ENCODE data around the gene CDH8.

CDH8 gene, protein sequence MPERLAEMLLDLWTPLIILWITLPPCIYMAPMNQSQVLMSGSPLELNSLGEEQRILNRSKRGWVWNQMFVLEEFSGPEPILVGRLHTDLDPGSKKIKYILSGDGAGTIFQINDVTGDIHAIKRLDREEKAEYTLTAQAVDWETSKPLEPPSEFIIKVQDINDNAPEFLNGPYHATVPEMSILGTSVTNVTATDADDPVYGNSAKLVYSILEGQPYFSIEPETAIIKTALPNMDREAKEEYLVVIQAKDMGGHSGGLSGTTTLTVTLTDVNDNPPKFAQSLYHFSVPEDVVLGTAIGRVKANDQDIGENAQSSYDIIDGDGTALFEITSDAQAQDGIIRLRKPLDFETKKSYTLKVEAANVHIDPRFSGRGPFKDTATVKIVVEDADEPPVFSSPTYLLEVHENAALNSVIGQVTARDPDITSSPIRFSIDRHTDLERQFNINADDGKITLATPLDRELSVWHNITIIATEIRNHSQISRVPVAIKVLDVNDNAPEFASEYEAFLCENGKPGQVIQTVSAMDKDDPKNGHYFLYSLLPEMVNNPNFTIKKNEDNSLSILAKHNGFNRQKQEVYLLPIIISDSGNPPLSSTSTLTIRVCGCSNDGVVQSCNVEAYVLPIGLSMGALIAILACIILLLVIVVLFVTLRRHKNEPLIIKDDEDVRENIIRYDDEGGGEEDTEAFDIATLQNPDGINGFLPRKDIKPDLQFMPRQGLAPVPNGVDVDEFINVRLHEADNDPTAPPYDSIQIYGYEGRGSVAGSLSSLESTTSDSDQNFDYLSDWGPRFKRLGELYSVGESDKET

GRCh38 chr16:62036101-62036801, at the start of gene CDH8:
TSS of gene CDH8 (minus strand) at chr16:62036438. CDS start at chr16:62021403, 15,035 bp downstream.
- Histone ChIP-seq H3K9ac (ENCODE audit: low read depth in 1 of 2, low read length in 2 of 2) (no peak within 1 kb of the TSS), H3K4me3 (ENCODE audit: low read length in 2 of 2) (no peak within 1 kb of the TSS), H3K9me3 (ENCODE audit: control insufficient read depth in 2 of 2, low read length in 2 of 2) (no peaks in the 10 kb centered on the region), H3K27ac (ENCODE audit: low read depth in 2 of 2, low read length in 2 of 2) (no peak within 1 kb of the TSS), H3K36me3 (ENCODE audit: control insufficient read depth in 2 of 2, insufficient read depth in 2 of 2, low read length in 2 of 2) (no peaks in the 10 kb centered on the region), H3K27me3 (ENCODE audit: control insufficient read depth in 2 of 2, insufficient read depth in 2 of 2, low read length in 2 of 2) (no peaks in the 10 kb centered on the region), H3K4me1 (ENCODE audit: control insufficient read depth in 2 of 2, insufficient read depth in 2 of 2, low read length in 2 of 2) (no peaks in the 10 kb centered on the region)

GRCh38 chr16:62079236-62079635, 43.0 kb upstream of the CDH8 start:
- H3K9me3 ChIP-seq (ENCODE audit: control insufficient read depth in 2 of 2, low read length in 2 of 2): peaks cover 0 to 2% of the 10 kb centered on the region in 2 donors
- no peak overlapping the region for H3K4me3 ChIP-seq (ENCODE audit: low read length in 2 of 2)
- no peak overlapping the region for H3K27ac ChIP-seq (ENCODE audit: low read depth in 2 of 2, low read length in 2 of 2)
- no peaks in the 10 kb centered on the region for H3K36me3 ChIP-seq (ENCODE audit: control insufficient read depth in 2 of 2, insufficient read depth in 2 of 2, low read length in 2 of 2)
- no peak overlapping the region for H3K9ac ChIP-seq (ENCODE audit: low read depth in 1 of 2, low read length in 2 of 2)
- H3K4me1 ChIP-seq (ENCODE audit: control insufficient read depth in 2 of 2, insufficient read depth in 2 of 2, low read length in 2 of 2): no peaks in the 10 kb centered on the region
- no peaks in the 10 kb centered on the region for H3K27me3 ChIP-seq (ENCODE audit: control insufficient read depth in 2 of 2, insufficient read depth in 2 of 2, low read length in 2 of 2)

DNA sequence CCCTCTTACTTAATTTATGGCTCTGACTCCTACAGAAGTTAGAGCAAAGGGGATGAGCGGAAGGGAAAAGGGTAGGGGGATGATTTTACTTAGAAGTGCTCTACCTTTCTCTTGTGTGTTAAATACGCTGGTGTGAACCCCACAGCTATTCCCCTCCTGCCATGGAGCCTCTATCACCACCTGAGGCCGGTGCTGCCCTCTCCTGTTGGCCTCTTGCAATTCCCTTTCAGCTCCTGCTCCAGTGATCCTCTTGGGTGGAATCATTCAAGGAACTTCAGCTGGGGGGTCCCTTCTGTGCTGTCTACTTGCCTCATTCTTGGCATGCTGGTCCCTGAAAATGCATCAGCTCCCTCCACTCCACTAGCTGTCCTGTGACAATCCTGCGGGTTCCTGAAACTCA, 41.8 kb upstream of the CDH8 start:
- no peak overlapping the region for H3K27ac ChIP-seq (ENCODE audit: low read depth in 2 of 2, low read length in 2 of 2)
- no peaks in the 10 kb centered on the region for H3K4me1 ChIP-seq (ENCODE audit: control insufficient read depth in 2 of 2, insufficient read depth in 2 of 2, low read length in 2 of 2)
- no peak overlapping the region for H3K9ac ChIP-seq (ENCODE audit: low read depth in 1 of 2, low read length in 2 of 2)
- peaks cover 0 to 2% of the 10 kb centered on the region in 2 donors for H3K9me3 ChIP-seq (ENCODE audit: control insufficient read depth in 2 of 2, low read length in 2 of 2)
- no peaks in the 10 kb centered on the region for H3K36me3 ChIP-seq (ENCODE audit: control insufficient read depth in 2 of 2, insufficient read depth in 2 of 2, low read length in 2 of 2)
- H3K27me3 ChIP-seq (ENCODE audit: control insufficient read depth in 2 of 2, insufficient read depth in 2 of 2, low read length in 2 of 2): no peaks in the 10 kb centered on the region
- no peak overlapping the region for H3K4me3 ChIP-seq (ENCODE audit: low read length in 2 of 2)

- Histone ChIP-seq H3K4me3 (ENCODE audit: low read length in 2 of 2) (no peak overlapping the region), H3K9me3 (ENCODE audit: control insufficient read depth in 2 of 2, low read length in 2 of 2) (peaks cover 0 to 2% of the 10 kb centered on the region in 2 donors), H3K36me3 (ENCODE audit: control insufficient read depth in 2 of 2, insufficient read depth in 2 of 2, low read length in 2 of 2) (no peaks in the 10 kb centered on the region), H3K27ac (ENCODE audit: low read depth in 2 of 2, low read length in 2 of 2) (no peak overlapping the region), H3K9ac (ENCODE audit: low read depth in 1 of 2, low read length in 2 of 2) (no peak overlapping the region), H3K27me3 (ENCODE audit: control insufficient read depth in 2 of 2, insufficient read depth in 2 of 2, low read length in 2 of 2) (no peaks in the 10 kb centered on the region), H3K4me1 (ENCODE audit: control insufficient read depth in 2 of 2, insufficient read depth in 2 of 2, low read length in 2 of 2) (no peaks in the 10 kb centered on the region)
Measured at GRCh38 chr16:62076886-62077285, 40.6 kb upstream of the CDH8 start.

DNA sequence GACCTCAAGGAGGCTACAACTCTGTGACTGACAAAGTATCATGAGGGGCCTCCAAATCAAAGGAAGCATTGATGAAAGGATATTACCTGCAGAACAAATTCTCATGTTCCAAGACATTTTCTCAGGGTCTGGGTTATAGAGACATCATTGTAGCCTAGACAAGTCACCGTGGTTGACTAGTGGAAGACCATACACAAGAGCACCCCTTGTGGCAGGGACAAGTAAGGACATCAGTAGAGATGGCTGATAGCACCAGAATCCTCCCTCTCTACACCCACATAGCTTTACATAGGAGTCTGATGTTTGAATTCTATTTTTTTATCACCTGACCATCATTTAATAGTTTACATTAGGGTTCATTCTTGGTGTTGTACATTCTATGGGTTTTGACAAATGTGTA, 32.5 kb upstream of the CDH8 start:
- no peak overlapping the region for H3K27ac ChIP-seq (ENCODE audit: low read depth in 2 of 2, low read length in 2 of 2)
- no peak overlapping the region for H3K4me3 ChIP-seq (ENCODE audit: low read length in 2 of 2)
- no peaks in the 10 kb centered on the region for H3K27me3 ChIP-seq (ENCODE audit: control insufficient read depth in 2 of 2, insufficient read depth in 2 of 2, low read length in 2 of 2)
- no peak overlapping the region for H3K9ac ChIP-seq (ENCODE audit: low read depth in 1 of 2, low read length in 2 of 2)
- H3K4me1 ChIP-seq (ENCODE audit: control insufficient read depth in 2 of 2, insufficient read depth in 2 of 2, low read length in 2 of 2): no peaks in the 10 kb centered on the region
- no peaks in the 10 kb centered on the region for H3K36me3 ChIP-seq (ENCODE audit: control insufficient read depth in 2 of 2, insufficient read depth in 2 of 2, low read length in 2 of 2)
- no peaks in the 10 kb centered on the region for H3K9me3 ChIP-seq (ENCODE audit: control insufficient read depth in 2 of 2, low read length in 2 of 2)

DNA sequence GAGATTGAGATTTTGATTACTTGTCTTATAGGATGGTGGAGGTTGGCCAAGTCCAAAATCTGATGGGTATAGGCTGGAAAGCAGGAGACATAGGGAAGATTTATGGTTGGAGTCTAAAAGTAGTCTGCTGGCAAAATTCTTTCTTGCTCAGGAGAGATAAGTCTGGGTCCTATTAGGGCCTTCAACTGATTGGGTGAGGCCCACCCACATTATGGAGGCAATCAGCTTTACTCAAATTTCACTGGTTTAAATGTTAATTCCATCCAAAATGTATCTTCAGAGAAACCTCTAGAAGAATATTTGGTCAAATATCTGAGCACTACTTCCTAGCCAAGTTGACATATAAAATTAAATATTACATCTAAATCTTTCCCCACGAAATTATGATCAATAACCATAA, 31.7 kb upstream of the CDH8 start:
- Histone ChIP-seq H3K27ac (ENCODE audit: low read depth in 2 of 2, low read length in 2 of 2) (no peak overlapping the region), H3K27me3 (ENCODE audit: control insufficient read depth in 2 of 2, insufficient read depth in 2 of 2, low read length in 2 of 2) (no peaks in the 10 kb centered on the region), H3K9me3 (ENCODE audit: control insufficient read depth in 2 of 2, low read length in 2 of 2) (no peaks in the 10 kb centered on the region), H3K4me3 (ENCODE audit: low read length in 2 of 2) (no peak overlapping the region), H3K9ac (ENCODE audit: low read depth in 1 of 2, low read length in 2 of 2) (no peak overlapping the region), H3K4me1 (ENCODE audit: control insufficient read depth in 2 of 2, insufficient read depth in 2 of 2, low read length in 2 of 2) (no peaks in the 10 kb centered on the region), H3K36me3 (ENCODE audit: control insufficient read depth in 2 of 2, insufficient read depth in 2 of 2, low read length in 2 of 2) (no peaks in the 10 kb centered on the region)

GRCh38 chr16:62067182-62067581, 30.9 kb upstream of the CDH8 start:
- no peak overlapping the region for H3K27ac ChIP-seq (ENCODE audit: low read depth in 2 of 2, low read length in 2 of 2)
- H3K9me3 ChIP-seq (ENCODE audit: control insufficient read depth in 2 of 2, low read length in 2 of 2): no peaks in the 10 kb centered on the region
- no peaks in the 10 kb centered on the region for H3K4me1 ChIP-seq (ENCODE audit: control insufficient read depth in 2 of 2, insufficient read depth in 2 of 2, low read length in 2 of 2)
- H3K9ac ChIP-seq (ENCODE audit: low read depth in 1 of 2, low read length in 2 of 2): no peak overlapping the region
- H3K27me3 ChIP-seq (ENCODE audit: control insufficient read depth in 2 of 2, insufficient read depth in 2 of 2, low read length in 2 of 2): no peaks in the 10 kb centered on the region
- H3K36me3 ChIP-seq (ENCODE audit: control insufficient read depth in 2 of 2, insufficient read depth in 2 of 2, low read length in 2 of 2): no peaks in the 10 kb centered on the region
- H3K4me3 ChIP-seq (ENCODE audit: low read length in 2 of 2): no peak overlapping the region

GRCh38 chr16:62066747-62067146, 30.5 kb upstream of the CDH8 start:
- Histone ChIP-seq H3K9me3 (ENCODE audit: control insufficient read depth in 2 of 2, low read length in 2 of 2) (no peaks in the 10 kb centered on the region), H3K27me3 (ENCODE audit: control insufficient read depth in 2 of 2, insufficient read depth in 2 of 2, low read length in 2 of 2) (no peaks in the 10 kb centered on the region), H3K27ac (ENCODE audit: low read depth in 2 of 2, low read length in 2 of 2) (no peak overlapping the region), H3K9ac (ENCODE audit: low read depth in 1 of 2, low read length in 2 of 2) (no peak overlapping the region), H3K4me1 (ENCODE audit: control insufficient read depth in 2 of 2, insufficient read depth in 2 of 2, low read length in 2 of 2) (no peaks in the 10 kb centered on the region), H3K4me3 (ENCODE audit: low read length in 2 of 2) (no peak overlapping the region), H3K36me3 (ENCODE audit: control insufficient read depth in 2 of 2, insufficient read depth in 2 of 2, low read length in 2 of 2) (no peaks in the 10 kb centered on the region)

DNA sequence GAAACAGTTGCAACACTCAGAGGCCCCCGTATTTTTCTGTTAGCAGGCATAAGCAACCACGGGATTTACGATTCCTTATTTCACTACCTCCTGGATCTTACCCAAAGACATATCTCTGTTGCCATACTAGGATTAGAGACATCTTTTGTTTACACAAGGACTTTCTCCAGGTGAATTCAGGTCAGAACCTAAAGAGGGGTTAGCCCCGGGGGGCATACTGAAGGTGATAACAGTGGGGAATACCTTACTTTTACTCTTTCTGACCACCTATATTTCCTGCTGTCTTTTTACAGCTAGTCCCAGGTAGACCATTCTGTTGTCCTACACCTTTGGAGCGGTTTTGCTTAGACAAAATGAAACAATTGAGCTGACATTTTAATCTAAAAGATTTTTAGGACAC, 27.9 kb upstream of the CDH8 start:
- H3K27me3 ChIP-seq (ENCODE audit: control insufficient read depth in 2 of 2, insufficient read depth in 2 of 2, low read length in 2 of 2): no peaks in the 10 kb centered on the region
- no peaks in the 10 kb centered on the region for H3K4me1 ChIP-seq (ENCODE audit: control insufficient read depth in 2 of 2, insufficient read depth in 2 of 2, low read length in 2 of 2)

GRCh38 chr16:62060089-62060488, 23.9 kb upstream of the CDH8 start:
- Histone ChIP-seq H3K9me3 (ENCODE audit: control insufficient read depth in 2 of 2, low read length in 2 of 2) (no peaks in the 10 kb centered on the region), H3K4me1 (ENCODE audit: control insufficient read depth in 2 of 2, insufficient read depth in 2 of 2, low read length in 2 of 2) (no peaks in the 10 kb centered on the region), H3K27me3 (ENCODE audit: control insufficient read depth in 2 of 2, insufficient read depth in 2 of 2, low read length in 2 of 2) (no peaks in the 10 kb centered on the region), H3K9ac (ENCODE audit: low read depth in 1 of 2, low read length in 2 of 2) (no peak overlapping the region), H3K4me3 (ENCODE audit: low read length in 2 of 2) (no peak overlapping the region), H3K27ac (ENCODE audit: low read depth in 2 of 2, low read length in 2 of 2) (no peak overlapping the region), H3K36me3 (ENCODE audit: control insufficient read depth in 2 of 2, insufficient read depth in 2 of 2, low read length in 2 of 2) (no peaks in the 10 kb centered on the region)

More for the DNA sequence above, 27.9 kb upstream of the CDH8 start:
- H3K9ac ChIP-seq (ENCODE audit: low read depth in 1 of 2, low read length in 2 of 2): no peak overlapping the region
- H3K27ac ChIP-seq (ENCODE audit: low read depth in 2 of 2, low read length in 2 of 2): no peak overlapping the region
- no peaks in the 10 kb centered on the region for H3K9me3 ChIP-seq (ENCODE audit: control insufficient read depth in 2 of 2, low read length in 2 of 2)
- no peak overlapping the region for H3K4me3 ChIP-seq (ENCODE audit: low read length in 2 of 2)
- H3K36me3 ChIP-seq (ENCODE audit: control insufficient read depth in 2 of 2, insufficient read depth in 2 of 2, low read length in 2 of 2): no peaks in the 10 kb centered on the region
